ENCODE results near the gene GRB10.

Gene GRB10

GRCh38 chr7:50724526-50725520 lies 57.9 kb downstream of the GRB10 start:
- no peak overlapping the region for H3K27ac ChIP-seq
- TF ChIP-seq CTCF (IDR thresholded peaks at IDR 0.05) (no peak), ZFX (IDR thresholded peaks at IDR 0.05; ENCODE audit: borderline replicate concordance) (no peak)

GRCh38 chr7:50723888-50724287 lies 58.8 kb downstream of the GRB10 start:
- TF ChIP-seq CTCF (IDR thresholded peaks at IDR 0.05) (no peak), ZFX (IDR thresholded peaks at IDR 0.05; ENCODE audit: borderline replicate concordance) (no peak)
- no peak overlapping the region for H3K27ac ChIP-seq

- no peak for TF ChIP-seq CTCF (IDR thresholded peaks at IDR 0.05)
- no peak for TF ChIP-seq ZFX (IDR thresholded peaks at IDR 0.05; ENCODE audit: borderline replicate concordance)
These were observed 59.5 kb downstream of the GRB10 start for GRCh38 chr7:50723173-50723572.

GRCh38 chr7:50721661-50722259 lies 60.9 kb downstream of the GRB10 start:
- no peak for TF ChIP-seq CTCF (IDR thresholded peaks at IDR 0.05)
- TF ChIP-seq ZFX (IDR thresholded peaks at IDR 0.05; ENCODE audit: borderline replicate concordance), result no peak
- no peak overlapping the region for H3K27ac ChIP-seq

More at GRCh38 chr7:50723173-50723572, 59.5 kb downstream of the GRB10 start:
- no peak overlapping the region for H3K27ac ChIP-seq

GRCh38 chr7:50721160-50721559 lies 61.5 kb downstream of the GRB10 start:
- H3K27ac ChIP-seq, result no peak overlapping the region
- no peak for TF ChIP-seq ZFX (IDR thresholded peaks at IDR 0.05; ENCODE audit: borderline replicate concordance)

- TF ChIP-seq ZFX (IDR thresholded peaks at IDR 0.05; ENCODE audit: borderline replicate concordance) (no peak), CTCF (IDR thresholded peaks at IDR 0.05) (no peak)
- H3K27ac ChIP-seq, result no peak overlapping the region
These were observed 62.4 kb downstream of the GRB10 start for GRCh38 chr7:50720295-50720694.

GRCh38 chr7:50718876-50719275 lies 63.8 kb downstream of the GRB10 start:
- no peak for TF ChIP-seq CTCF (IDR thresholded peaks at IDR 0.05)
- TF ChIP-seq ZFX (IDR thresholded peaks at IDR 0.05; ENCODE audit: borderline replicate concordance), result no peak
- peak overlapping the region; percentile 63 for H3K27ac ChIP-seq
